Activated T-cell treated with anti-CD3 and anti-CD28 coated beads, Interleukin-2, amount 50 U/mL, for 1 hour (primary cell): ENCODE measurements around the gene SMYD3.

Source experiments
- DNase-seq: peaks from one replicate; pipeline ENCODE4 v3.0.0-alpha.2; 2020

Gene SMYD3

DNA sequence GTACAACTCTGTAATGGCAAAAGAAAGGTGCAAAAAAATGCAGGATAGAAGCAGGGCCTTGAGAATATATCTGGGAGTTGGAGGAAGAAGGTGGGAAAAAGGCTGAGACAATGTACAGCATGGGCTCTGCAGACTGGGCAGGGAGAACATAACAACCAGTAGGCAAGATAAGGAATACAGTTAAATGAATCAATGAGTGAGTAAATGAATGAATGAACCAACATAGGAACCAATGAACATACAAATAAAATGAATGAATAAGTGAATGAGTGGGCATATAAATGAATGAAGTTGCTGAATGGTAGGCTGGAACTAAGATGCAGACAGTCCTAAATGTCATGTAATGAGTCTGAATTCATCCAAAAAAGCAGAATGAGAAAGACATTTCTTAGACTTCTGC is 370.6 kb downstream of the SMYD3 start:
- no peak for DNase-seq

DNA sequence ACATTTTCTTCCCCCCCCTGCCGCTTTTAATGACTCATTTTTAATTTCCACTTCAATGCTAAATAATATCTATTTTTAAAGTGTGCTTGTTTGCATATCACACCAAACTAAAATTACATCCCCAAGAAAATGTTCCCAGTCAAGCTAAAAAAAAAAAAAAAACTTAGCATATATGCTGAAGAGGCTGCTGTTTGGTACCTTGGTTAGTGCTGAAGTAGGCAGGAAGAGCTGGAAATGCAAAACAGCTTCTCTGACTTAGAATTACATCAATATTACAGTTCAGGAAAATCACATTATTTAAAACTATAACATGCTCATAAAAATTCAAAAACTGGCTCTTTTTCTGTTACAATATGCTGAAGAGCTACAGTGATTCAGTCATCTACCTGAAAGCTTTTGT is 372.3 kb downstream of the SMYD3 start:
- no peak for DNase-seq

DNA sequence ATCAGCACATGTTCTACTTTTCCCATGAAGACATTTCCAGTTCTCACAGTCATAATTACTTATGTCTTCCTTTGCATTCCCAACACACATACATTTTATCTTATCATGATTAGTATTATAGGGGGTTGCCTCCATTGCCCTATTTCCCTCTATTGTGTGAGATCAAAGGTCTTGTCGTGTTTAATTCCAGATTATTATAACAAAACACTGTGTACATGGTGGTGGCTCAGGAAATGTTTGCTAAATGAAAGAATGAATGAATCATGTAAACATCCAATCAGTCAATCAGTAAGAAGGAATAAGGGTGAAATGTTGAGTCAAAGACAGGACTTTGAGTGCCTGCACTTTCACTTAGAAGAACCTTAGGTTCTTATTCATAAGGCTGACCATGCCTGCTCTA is 376.0 kb downstream of the SMYD3 start:
- DNase-seq: no peak

DNA sequence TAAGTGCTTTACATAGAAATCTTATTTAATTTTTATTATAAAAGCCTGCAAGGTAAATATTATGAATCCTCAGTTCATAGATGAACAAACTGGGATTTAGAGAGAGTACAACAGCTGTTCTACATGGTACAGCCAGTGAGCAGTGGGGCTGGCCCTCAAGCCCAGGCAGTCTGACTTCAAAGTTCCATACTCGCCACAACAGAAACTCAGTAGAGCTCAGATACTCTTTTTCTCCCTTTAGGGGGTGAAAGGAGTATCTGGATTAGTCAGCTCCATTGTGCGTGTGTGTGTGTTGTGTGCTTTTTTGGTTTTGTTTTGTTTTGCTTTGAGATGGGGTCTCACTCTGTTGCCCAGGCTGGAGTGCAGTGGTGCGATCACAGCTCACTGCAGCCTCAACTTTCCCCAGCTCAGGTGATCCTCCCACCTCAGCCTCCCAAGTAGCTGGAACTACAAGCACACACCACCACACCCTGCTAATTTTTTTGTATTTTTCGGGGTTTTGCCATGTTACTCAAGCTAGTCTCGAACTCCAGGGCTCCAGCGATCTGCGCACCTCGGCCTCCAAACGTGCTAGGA is 378.5 kb downstream of the SMYD3 start:
- DNase-seq: no peak

DNA sequence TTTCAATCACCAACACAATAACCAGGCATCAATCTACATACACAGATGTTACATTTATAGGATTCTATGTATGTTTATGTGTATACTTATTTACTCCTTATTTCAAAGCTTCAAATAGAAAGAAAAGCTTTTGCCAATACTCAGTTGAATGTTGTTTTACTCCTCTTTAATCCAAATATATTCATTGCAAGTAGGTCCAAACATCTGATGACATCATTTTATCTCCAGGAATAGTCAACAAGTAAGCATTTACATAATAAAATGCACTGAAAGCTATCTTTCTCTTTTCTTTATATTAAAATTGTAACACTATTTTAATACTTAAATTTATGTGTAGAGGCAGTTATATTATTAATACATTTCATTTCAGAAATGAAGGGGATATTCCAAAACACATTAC is 380.5 kb downstream of the SMYD3 start:
- DNase-seq: no peak

DNA sequence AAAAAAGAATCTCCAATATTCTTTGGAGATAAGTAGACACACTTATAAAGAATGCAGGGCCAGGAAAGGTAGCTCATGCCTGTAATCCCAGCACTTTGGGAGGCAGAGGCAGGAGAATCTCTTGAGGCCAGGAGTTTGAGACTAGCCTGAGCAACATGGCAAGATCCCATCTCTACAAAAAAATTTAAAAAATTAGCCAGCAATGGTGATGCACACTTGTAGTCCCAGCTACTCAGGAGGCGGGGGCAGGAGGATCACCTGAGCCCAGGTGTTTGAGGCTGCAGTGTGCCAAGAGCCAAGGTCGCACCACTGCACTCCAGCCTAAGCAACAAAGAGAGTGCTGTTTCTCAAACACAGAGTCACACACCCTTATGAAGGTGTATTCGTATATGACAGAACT is 385.0 kb downstream of the SMYD3 start:
- no peak for DNase-seq

DNA sequence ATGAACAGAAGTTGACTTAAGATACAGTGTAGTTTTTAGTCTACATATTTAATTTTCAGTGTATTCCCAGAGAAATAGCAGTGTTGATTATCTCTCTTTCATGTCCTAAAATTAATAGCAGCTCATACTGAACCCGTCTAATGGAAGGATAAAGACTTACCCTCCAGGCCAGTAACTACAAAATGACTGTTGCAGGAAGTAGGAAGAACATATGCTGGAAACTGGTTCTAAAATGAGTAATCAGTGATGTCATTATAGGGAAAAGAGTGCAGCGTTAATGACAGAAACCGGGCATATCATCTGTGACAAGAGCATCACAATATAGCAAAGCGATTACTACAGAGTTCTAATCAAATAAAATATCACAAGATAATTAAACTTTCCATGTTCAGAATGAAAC is 385.5 kb downstream of the SMYD3 start:
- no peak for DNase-seq

DNA sequence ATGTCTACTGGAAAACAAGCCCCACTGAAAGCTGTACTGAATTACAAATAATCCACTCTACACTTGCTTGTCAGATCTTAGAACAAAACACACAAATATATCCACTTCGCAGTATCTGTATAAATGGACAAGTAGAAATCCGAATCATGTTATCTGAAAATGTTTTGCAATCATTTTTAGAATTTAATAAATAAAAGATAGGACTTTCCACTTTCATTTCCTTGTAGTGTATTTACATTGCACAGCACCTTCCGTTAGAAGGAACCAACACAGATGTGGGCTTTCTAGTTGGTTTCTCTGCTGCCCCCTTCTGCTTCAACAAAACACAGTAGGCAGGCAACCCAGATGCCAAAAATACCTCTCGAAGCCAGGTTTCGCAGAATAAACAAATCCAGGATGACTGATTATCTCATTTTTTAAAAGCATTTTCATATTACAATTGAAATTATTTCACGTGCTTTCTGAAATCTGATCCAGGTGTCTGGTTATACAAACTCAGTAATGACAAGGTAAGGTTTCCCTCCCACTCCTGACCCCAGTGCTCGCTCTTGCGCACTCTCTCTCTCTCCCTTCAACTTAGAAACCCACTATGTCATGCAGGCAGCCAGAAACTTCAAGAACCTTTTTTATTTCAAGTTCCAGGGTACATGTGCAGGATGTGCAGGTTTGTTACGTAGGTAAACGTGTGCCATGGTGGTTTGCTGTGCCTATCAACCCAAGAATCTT is 389.9 kb downstream of the SMYD3 start:
- DNase-seq: peak; percentile 26

DNA sequence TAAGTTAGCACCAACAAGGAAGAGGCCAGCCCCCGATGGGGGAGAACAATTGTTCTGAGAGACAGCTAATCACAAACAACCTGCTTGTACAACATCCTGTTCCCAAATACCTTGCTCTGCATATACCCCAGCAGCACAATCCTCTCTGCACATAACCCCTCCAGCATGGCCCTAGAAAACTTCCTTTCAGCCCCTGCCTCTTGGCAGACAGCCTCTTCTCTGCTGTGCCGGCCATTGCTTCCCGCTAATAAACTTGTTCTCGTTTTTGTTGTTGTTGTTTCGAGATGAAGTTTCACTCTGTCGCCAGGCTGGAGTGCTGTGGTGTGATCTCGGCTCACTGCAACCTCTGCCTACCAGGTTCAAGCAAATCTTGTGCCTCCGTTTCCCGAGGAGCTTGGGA is 392.7 kb downstream of the SMYD3 start:
- no peak for DNase-seq

DNA sequence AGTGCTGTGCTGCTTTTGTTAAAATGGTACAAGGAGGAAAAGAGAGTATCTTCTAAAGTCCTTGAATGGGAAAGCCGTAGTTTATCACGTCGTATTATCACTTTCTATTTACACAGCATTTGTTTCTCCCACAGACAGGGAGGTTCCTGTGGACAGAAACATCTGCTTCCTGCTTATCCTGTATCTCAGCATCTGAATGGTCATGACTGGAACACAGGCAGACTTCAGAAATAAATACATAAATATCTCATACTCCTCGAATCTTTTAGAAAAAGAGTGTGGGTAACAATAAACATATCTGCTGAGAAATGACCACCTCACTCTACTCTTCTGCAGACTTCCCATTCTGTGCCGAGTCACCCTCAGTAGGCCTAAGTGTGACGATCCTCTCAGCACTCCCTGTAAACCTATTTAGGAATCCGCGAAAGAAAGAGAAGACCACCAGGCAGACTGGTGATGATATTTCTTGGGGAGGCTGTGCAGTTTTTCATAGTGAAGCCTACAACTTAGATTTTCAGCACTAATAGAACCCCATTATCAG is 393.5 kb downstream of the SMYD3 start:
- DNase-seq: no peak

DNA sequence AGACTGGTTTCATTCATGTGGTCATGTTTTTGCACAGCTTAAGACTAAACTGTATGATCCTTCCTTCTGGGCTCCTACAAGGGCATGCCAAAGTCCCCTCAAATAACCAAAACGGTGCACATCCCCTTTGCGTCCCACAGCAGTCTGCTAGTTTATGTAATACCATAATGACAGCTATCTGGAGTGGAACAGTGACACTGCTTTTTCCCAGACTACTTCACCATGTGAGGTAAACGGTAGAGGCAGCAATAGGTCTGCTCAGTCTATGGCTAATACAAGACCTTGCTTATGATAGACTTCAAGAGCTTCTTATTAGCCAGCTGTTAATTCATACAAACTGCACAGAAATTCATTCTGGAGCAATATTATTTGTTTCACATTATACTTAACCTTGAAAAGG is 395.5 kb downstream of the SMYD3 start:
- DNase-seq: no peak

DNA sequence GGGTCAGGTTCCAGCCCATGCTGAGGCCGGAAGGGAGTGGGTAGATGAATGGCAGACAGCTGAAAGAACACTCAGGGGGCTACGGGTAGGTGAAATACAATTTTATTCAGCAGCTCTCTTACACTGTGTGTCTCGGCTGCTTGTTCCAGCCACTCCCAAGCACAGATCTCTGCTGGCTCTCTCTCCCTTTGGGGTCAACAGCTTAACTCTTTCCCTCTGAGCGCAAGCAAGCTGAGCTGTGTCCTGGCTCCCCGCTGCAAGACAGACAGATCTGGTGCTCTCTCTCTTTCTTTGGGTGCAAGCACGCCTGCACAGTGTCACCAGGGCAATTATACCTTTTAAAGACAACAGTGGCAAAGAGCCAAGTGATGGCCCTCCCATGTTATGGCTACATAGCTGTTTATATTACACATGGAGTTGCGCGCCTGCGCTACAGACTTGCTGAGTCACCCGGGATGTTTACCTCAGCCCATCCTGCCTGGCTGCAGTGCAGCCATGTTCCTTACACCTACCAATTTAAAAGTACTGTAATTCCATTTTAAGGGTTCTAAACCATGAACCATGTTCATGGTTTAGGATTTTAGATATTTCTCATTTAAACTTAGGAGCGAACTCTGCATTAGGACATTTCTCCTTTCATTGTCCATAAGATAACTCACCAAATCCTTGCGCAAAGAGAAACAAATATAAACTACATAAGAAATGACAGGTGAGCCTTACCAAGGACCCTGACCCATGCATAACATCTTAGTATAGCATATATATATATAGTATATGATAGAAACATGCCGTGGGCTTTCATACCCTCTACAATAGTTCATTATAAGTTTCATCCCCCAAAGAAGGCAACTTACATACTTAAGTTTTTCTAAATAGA is 396.5 kb downstream of the SMYD3 start:
- no peak for DNase-seq

DNA sequence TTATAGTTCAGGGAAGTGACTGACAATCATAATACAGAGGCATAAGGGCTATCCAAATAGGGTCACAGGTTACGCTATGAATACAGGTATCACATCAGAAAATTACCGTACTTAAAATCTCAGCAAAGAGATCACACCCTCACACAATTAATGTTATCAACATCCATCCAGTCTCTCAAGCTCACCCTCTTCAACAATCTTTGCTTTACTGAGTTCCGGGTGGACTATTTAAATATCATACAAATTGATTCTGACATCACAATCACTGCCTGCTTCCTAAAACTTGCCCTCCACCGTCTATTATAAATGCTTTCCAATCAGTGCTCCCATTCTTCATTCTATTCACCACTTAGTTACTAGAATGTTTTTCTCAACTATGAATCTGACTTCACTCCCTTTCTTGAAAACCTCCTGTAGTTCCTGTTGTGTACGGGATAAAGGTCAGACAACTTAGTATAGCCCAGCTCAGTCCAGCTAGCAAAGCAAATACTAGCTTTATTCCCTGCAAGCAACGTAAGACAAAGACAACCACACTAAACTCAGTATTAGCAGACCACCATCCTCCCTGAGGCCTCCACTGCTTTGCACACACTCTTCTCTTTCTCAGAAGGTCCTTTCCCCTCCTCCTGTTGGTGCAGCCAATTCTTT is 398.7 kb downstream of the SMYD3 start:
- no peak for DNase-seq

DNA sequence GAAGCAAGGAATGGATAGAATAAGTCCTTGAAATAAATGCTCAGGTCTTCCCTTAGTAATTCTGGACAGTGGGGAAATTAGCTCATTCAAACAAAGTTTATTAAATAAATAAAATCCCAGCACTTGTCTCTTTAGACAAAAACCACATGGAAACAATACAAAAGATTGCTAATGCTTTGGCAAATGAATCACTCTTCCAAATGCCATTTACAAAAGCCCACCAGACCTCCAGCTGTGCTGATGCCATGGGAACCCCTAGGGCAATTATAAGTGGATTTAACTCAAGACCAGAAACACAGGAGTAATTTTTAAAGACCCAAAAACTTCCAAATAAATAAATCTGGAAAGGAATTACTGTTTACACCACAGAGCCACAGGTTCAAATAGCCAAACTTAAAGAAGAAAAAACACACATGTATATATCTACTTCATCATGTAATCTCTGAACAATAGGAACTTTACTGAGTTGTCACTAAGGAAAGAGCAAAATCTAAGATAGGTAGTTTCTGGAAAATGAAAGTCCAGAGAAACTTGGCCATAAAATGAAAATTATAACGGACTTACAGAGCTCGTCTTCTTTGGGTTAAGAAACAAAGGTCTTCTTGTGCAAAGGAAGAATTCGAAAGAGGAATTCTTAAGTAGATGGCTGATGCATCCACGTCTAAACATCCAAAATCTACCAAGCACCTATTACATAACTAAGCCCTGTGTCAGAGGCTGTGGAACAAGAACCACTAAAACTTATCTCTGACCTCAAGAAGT is 399.4 kb downstream of the SMYD3 start:
- no peak for DNase-seq

DNA sequence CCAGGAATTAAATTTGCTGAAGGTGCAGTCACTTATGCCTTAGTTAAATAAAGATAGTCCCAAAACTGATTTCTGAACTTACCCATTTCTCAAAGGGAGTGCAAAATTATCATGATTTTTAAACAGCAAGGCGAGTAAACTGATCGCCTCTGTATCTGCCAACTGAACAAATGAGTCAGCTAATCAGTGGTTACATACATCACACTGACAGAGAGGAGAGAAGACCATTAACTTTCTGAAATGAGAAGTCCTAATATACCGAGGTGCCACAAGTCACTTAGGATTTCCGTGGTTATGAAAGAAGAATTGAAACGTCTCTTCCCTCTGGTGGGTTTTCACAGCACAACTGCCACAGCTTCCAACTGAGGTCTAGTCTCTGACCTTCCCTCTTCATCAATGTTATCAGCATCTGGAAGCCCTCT is 400.7 kb downstream of the SMYD3 start:
- DNase-seq: no peak

DNA sequence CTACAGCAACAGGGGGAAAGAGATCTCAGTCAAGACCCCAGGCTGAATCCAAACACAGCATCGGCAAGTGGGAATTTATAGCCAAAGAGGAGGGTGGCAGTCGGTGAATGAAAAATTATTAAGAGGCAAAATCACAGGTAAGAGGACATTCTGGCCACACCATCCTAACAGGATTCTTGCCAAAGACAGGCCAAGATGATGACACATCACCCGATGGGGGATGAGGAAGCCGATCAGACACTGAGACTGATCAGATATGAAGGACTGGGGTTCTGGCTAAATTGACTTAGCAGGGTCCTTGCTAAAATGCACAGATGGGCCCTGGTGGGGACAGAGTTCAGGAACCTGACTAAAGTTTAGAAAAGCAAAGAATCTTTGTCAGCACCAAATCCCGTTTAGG is 402.2 kb downstream of the SMYD3 start:
- no peak for DNase-seq

DNA sequence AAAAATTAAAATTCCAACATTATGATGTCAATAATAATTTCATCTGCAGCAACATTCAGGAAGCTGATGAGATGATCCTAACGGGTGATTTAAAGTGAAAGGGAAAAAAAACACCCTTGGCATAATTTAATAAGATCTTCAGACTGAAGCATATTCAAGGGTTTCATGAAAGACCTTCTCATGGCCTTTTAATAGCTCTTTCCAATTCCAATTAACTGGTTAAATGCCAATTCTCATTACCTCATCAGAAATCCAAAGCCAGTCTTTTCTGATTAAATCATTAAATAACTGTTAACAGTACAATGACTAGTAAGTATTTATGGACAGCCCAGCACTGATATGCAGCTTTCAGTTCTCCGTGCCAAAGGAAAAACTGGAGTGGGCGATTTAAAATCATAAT is 407.5 kb downstream of the SMYD3 start:
- no peak for DNase-seq

DNA sequence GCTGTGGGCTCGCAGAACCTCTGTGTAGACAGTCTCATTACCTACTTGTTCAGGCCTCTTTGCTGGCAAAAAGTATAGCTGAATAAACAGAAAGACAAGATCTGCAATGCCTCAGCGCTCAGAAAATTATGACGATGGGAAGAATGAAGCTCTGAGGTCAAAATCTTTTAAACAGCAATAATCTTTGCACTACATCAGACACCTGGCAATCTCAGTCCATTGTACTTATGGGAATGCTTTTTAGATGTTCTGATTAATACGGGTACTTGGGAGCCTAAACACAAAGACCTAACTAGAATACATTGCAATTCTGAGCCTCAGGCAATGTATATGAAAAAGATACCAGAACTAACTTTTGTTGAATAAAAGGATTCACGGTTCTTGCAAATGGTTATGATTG is 410.7 kb downstream of the SMYD3 start:
- no peak for DNase-seq

DNA sequence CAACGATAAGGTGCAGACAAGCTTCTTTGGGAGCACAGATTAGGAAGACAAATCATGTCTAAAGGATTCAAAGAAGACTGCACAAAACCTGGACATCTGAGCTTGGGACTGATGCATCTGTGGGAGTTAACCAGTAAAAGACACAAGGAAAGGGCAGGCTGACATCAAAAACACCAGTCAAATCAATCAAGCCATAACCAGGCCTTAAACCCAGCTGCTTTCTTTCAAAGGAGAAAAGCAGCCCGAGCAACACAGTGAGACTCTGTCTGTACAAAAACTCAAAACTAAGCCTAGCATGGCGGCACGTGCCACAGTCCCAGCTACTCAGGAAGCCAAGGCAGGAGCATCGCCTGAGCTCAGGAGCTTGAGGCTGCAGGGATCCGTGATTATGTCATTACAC is 411.6 kb downstream of the SMYD3 start:
- DNase-seq: no peak

DNA sequence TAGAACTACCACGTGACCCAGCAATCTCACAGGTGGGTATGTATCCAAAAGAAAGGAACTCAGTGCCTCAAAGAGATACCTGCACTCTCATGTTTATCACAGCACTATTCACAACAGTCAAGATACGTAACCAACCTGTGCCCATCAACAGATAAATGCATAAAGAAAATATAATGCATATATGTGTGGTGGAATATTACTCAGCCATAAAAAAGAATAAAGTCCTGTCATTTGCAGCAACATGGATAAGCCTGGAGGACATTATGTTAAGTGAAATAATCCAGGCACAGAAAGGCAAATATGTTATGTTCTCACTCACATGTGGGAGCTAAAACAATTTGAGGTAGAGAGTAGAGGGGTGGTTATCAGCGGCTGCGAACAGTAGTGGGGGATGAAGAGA is 413.8 kb downstream of the SMYD3 start:
- DNase-seq: no peak

DNA sequence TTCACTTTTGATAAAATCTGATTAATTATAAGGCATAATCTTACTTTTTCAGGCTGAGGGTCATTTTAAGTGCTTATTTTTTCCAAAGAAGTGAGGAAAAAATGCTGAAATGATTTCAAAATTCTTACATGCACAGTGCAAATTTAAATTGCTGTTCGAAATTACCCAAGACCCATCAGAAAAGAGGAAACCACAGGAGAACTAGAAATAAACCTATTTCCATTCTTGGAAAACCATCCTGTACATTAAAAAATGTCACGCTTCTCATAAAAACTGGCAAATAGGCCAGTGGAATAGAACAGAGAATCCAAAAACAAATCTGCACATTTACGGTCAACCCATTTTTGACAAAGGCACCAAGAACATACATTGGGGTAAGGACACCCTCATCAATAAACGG is 414.9 kb downstream of the SMYD3 start:
- no peak for DNase-seq

DNA sequence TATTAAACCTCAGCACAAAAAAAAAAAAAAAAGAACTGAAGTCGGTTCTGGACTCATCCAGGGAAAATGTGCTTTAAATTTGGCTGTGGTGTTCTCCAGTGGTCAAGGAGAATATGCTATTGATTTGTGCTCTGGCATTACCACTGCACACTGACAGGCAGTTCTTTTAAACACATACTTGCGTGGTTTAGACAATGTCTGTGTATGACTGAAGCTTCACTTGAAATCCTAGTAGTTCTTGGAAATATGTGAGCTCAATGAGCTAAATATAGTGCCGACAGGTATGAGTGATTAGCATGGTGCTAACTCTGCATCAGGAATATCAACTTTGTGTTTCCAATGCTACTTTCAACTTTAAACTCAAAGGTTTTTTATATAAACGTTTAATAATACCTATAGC is 415.6 kb downstream of the SMYD3 start:
- DNase-seq: no peak

DNA sequence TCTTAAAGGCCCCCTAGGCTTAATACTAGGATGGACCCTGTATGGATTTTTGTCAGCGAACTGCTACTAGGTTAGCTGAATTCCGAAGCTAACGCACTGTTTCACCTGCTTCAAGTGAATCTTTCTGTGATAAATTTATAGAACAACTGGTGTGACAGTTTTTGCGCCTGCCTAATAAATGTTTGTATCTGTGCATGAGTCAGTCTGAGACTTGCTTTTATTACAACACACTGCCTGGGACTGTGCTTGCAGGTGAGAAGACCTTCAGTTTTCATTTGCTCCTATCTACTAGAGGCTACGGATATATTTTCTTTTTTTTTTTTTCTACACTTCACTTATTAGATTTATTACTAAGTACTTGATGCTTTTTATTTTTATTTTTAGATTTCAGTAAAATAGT is 420.9 kb downstream of the SMYD3 start:
- DNase-seq: no peak
